ENCODE measurements around the gene NQO2.
"Not testable (repeated sequence)": the region's sequence is repeated elsewhere in the genome, so short reads cannot be mapped to it uniquely, and the experiment has no call there.

The NQO2 gene

DNA sequence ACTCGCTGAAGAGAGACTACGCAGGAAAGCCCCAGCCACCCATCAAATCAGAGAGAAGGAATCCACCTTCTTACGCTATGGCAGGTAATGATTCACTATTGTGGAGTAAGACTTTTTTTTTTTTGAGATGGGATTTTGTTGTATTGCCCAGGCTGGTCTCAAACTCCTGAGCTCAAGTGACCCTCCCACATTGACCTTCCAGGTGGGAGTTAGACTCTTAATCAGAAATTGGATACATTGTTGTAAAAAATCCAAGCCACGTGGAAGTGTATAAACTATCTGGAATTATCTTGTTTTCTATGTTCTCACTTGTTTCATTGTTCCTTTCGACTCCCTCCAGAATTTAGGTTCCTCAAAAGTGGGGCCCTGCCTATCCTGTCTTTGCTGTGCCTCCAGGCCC lies 6.8 kb downstream of the NQO2 start:
- no peak for DNase-seq (ENCODE audit: low read depth in 2 of 2)
- TF ChIP-seq, protein P1, sequence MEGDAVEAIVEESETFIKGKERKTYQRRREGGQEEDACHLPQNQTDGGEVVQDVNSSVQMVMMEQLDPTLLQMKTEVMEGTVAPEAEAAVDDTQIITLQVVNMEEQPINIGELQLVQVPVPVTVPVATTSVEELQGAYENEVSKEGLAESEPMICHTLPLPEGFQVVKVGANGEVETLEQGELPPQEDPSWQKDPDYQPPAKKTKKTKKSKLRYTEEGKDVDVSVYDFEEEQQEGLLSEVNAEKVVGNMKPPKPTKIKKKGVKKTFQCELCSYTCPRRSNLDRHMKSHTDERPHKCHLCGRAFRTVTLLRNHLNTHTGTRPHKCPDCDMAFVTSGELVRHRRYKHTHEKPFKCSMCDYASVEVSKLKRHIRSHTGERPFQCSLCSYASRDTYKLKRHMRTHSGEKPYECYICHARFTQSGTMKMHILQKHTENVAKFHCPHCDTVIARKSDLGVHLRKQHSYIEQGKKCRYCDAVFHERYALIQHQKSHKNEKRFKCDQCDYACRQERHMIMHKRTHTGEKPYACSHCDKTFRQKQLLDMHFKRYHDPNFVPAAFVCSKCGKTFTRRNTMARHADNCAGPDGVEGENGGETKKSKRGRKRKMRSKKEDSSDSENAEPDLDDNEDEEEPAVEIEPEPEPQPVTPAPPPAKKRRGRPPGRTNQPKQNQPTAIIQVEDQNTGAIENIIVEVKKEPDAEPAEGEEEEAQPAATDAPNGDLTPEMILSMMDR (IDR thresholded peaks at IDR 0.05; ENCODE audit: low read depth, low read length), result no peak
- no peak overlapping the region for H3K4me3 ChIP-seq (replicated peaks in 1 of 2; ENCODE audit: low read depth in 2 of 2, low read length in 2 of 2)

DNA sequence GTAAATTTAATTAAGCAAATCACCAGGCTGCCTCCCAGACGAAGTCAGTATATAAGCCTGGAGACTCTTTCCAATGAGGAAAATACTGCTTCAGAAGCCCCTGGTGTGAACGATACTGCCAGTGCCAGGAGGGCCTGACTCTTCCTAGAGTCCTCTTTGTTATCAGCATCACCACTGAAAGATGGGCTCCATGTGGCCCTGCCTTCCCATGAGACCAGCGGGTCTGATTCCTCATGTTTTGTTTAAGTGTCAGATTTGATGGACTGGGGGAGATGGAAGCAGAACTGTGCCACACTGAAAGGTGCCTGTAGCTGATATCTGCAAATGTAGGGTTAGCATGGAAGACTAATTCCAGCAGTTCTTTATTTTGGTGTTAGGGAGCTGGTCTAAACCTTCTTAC lies 7.9 kb downstream of the NQO2 start:
- H3K4me3 ChIP-seq (replicated peaks in 1 of 2; ENCODE audit: low read depth in 2 of 2, low read length in 2 of 2), result no peak overlapping the region
- TF ChIP-seq, protein P1 (IDR thresholded peaks at IDR 0.05; ENCODE audit: low read depth, low read length), result no peak
- no peak for DNase-seq (ENCODE audit: low read depth in 2 of 2)

DNA sequence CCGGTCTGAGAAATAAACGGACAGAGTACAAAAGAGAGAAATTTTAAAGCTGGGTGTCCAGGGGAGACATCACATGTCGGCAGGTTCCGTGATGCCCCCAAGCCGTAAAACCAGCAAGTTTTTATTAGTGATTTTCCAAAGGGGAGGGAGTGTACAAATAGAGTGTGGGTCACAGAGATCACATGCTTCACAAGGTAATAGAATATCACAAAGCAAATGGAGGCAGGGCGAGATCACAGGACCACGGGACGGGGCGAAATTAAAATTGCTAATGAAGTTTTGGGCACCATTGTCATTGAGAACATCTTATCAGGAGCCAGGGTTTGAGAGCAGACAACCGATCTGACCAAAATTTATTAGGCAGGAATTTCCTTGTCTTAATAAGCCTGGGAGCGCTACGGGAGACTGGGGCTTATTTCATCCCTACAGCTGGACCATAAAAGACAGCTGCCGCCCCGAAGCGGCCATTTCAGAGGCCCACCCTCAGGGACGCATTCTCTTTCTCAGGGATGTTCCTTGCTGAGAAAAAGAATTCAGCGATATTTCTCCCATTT lies 9.1 kb downstream of the NQO2 start:
- H3K4me3 ChIP-seq (replicated peaks in 1 of 2; ENCODE audit: low read depth in 2 of 2, low read length in 2 of 2); DNase-seq (ENCODE audit: low read depth in 2 of 2): not testable (repeated sequence)

DNA sequence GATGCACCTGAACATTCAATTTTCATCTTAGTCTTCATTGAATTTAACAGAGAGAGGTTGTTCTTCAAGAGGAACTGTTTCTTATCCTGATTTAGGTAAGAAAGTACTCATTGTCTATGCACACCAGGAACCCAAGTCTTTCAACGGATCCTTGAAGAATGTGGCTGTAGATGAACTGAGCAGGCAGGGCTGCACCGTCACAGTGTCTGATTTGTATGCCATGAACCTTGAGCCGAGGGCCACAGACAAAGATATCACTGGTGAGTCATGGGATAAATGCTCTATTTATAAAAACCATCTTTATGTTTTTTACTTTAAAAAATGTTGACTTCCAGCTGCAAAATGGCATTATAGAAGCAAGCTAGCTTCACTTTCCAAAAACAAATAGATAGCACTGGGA lies 10.2 kb downstream of the NQO2 start:
- DNase-seq (ENCODE audit: low read depth in 2 of 2), result peak; percentile 14 to 22
- TF ChIP-seq, protein P1 (IDR thresholded peaks at IDR 0.05; ENCODE audit: low read depth, low read length), result no peak

DNA sequence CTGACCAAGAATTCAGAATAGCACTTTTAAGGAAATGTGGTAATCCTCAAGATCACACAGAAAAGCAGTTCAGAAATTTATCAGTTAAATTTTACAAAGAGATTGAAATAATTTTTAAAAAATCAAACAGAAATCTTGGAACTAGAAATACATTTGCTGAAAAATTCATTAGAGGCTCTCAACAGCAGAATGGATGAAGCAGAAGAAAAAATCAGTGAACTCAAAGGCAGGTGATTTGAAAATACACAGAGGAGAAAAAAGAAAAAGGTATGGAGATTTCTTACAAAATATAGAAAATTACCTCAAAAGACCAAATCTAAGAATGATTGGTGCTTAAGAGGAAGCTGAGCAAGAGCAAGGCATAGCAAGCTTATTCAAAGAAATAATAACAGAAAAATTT lies 11.5 kb downstream of the NQO2 start:
- TF ChIP-seq, protein P1 (IDR thresholded peaks at IDR 0.05; ENCODE audit: low read depth, low read length), result no peak
- no peak overlapping the region for H3K4me3 ChIP-seq (replicated peaks in 1 of 2; ENCODE audit: low read depth in 2 of 2, low read length in 2 of 2)
- DNase-seq (ENCODE audit: low read depth in 2 of 2), result no peak

More for the DNA sequence above, 10.2 kb downstream of the NQO2 start:
- H3K4me3 ChIP-seq (replicated peaks in 1 of 2; ENCODE audit: low read depth in 2 of 2, low read length in 2 of 2), result no peak overlapping the region

DNA sequence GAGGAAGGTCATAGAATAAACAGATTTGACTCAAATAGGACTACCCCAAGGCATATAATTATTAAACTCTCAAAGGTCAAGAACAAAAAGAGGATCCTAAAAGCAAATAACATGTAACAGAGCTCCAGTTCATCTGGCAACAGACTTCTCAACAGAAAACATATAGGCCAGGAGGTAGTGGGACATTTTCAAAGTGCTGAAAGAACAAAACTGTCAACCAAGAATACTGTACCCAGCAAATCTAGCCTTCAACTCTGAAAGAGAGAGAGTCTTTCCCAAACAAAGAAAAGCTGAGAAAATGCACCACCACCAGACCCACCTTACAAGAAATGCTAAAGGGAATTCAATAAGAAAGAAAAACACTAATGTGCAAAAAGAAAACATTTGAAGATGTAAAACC lies 11.9 kb downstream of the NQO2 start:
- DNase-seq (ENCODE audit: low read depth in 2 of 2), result no peak
- TF ChIP-seq, protein P1 (IDR thresholded peaks at IDR 0.05; ENCODE audit: low read depth, low read length), result no peak
- H3K4me3 ChIP-seq (replicated peaks in 1 of 2; ENCODE audit: low read depth in 2 of 2, low read length in 2 of 2), result no peak overlapping the region

DNA sequence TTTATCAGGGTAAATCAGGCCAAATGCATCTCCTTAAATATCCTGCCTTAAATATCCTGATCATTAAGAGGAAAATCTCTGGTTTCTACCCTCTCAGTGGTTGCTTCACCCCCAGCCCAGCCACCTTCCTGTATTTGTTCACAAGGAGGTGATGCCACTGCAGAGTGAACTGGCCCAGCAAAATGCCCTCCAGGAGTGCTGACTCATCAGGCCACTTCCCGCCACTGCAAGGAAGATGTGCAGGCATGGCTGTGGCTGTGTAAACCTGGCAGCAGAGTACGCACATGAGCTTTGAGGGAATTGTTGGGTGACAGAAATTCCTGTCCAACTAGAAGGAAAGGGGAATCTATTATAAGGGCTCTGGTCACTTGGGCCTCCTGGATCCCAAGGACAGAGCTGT lies 13.8 kb downstream of the NQO2 start:
- H3K4me3 ChIP-seq (replicated peaks in 1 of 2; ENCODE audit: low read depth in 2 of 2, low read length in 2 of 2), result no peak overlapping the region
- DNase-seq (ENCODE audit: low read depth in 2 of 2), result peak; percentile 53
- TF ChIP-seq, protein P1 (IDR thresholded peaks at IDR 0.05; ENCODE audit: low read depth, low read length), result no peak

Measured in cardiac fibroblast (primary cell).